ENCODE data around the gene GMPR. TPM values are rescaled to one million over a fixed set of nuclear protein-coding genes. Genes with fewer than 3 reads are reported as not detected.

The GMPR gene
- total RNA-seq, 2 experiments from 2014 or later: not detected

DNA sequence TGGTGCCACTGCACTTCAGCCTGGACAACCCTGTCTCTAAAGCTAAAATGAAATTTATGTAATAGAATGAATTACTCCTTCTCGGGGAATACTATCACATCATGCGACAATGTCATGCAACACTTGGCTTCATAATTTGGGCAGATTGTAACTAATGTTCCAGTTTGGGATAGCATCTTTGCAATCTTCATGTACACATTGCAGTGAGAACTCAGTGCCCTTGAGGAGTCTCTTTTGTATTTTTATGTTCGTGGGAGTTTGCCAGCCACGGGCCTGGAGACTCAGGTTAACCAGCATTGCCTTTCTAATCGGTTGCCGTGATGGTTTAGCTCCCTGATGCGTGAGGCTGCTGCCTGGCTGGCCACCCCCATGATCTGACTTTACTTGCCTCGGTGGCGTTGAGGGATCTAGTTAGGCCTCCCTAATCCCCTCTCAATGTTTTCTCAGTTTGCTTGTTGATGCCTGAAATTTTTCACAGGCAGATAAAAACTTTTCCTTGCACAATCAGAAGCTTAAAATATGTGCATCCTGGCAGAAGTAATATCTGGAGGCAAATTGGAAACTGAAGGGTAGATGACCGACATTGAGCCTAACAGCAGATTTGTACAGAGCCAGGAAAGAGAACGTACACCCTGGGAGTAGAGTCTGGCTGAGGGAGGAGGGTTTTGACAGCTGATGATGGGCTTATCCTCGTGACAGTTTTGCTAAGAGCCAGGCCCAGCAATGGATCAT, 2.4 kb downstream of the GMPR start:
- H3K79me2 ChIP-seq (ENCODE audit: insufficient read depth, low read depth, low read length): no peaks in the 10 kb centered on the region
- no peak overlapping the region for H3K27ac ChIP-seq (ENCODE audit: low read depth, low read length, poor library complexity, severe bottlenecking)

GRCh38 chr6:16241321-16241689, 2.9 kb downstream of the GMPR start:
- POLR2A ChIA-PET: interaction anchor here (1.1 kb wide), 1 partner anchor 60 kb away, joined by 3 read pairs; no protein-coding TSS in a partner anchor
- no TSS peak for BruUV-seq (replicated peaks)

More for the DNA sequence above, 2.4 kb downstream of the GMPR start:
- Histone ChIP-seq H4K20me1 (ENCODE audit: insufficient read depth, low read length) (no peaks in the 10 kb centered on the region), H3K4me1 (ENCODE audit: insufficient read depth, low read length, poor library complexity, severe bottlenecking) (peaks cover 5% of the 10 kb centered on the region), H3K4me3 (ENCODE audit: low read depth, low read length, poor library complexity, severe bottlenecking) (no peak overlapping the region), H3K36me3 (ENCODE audit: insufficient read depth, low read length) (no peaks in the 10 kb centered on the region), H2AFZ (ENCODE audit: low read length) (no peak overlapping the region), H3K9me3 (ENCODE audit: low read length) (no peaks in the 10 kb centered on the region), H3K4me2 (ENCODE audit: low read length) (no peak overlapping the region), H3K9me2 (ENCODE audit: insufficient read depth, low read length) (no peaks in the 10 kb centered on the region)
- BruUV-seq (replicated peaks): no TSS peak
- ChIA-PET CTCF (ENCODE audit: unreplicated experiment) (interaction anchor here (0.5 kb wide), 1 partner anchor 49 kb away, joined by 4 read pairs; no protein-coding TSS in a partner anchor), POLR2A (interaction anchor here (1.1 kb wide), 1 partner anchor 61 kb away, joined by 3 read pairs; no protein-coding TSS in a partner anchor)
- no peak for DNase-seq (ENCODE audit: low spot score)
- intact Hi-C loops (cut with micrococcal nuclease; ENCODE audit: unreplicated experiment): no loop called here
- TF ChIP-seq EZH2phosphoT487 (IDR thresholded peaks at IDR 0.05; ENCODE audit: borderline replicate concordance, low read depth, low read length) (no peak), CTCF (conservative IDR thresholded peaks at IDR 0.05; ENCODE audit: low read length) (no peak)

More at GRCh38 chr6:16241321-16241689, 2.9 kb downstream of the GMPR start:
- Histone ChIP-seq H3K36me3 (ENCODE audit: insufficient read depth, low read length) (no peaks in the 10 kb centered on the region), H4K20me1 (ENCODE audit: insufficient read depth, low read length) (no peaks in the 10 kb centered on the region), H3K4me1 (ENCODE audit: insufficient read depth, low read length, poor library complexity, severe bottlenecking) (peaks cover under 1% of the 10 kb centered on the region), H3K4me3 (ENCODE audit: low read depth, low read length, poor library complexity, severe bottlenecking) (no peak overlapping the region), H3K9me3 (ENCODE audit: low read length) (no peaks in the 10 kb centered on the region), H3K4me2 (ENCODE audit: low read length) (no peak overlapping the region), H3K9me2 (ENCODE audit: insufficient read depth, low read length) (no peaks in the 10 kb centered on the region), H2AFZ (ENCODE audit: low read length) (no peak overlapping the region), H3K27ac (ENCODE audit: low read depth, low read length, poor library complexity, severe bottlenecking) (no peak overlapping the region), H3K79me2 (ENCODE audit: insufficient read depth, low read depth, low read length) (no peaks in the 10 kb centered on the region)
- CTCF ChIA-PET (ENCODE audit: unreplicated experiment): no interaction called here
- DNase-seq (ENCODE audit: low spot score): no peak
- no peak for TF ChIP-seq EZH2phosphoT487 (IDR thresholded peaks at IDR 0.05; ENCODE audit: borderline replicate concordance, low read depth, low read length)
- no peak for TF ChIP-seq CTCF (conservative IDR thresholded peaks at IDR 0.05; ENCODE audit: low read length)
- intact Hi-C loops (cut with micrococcal nuclease; ENCODE audit: unreplicated experiment): no loop called here

All from OCI-LY7 (cell line).